ENCODE results near the gene TRPC5OS.

The TRPC5OS gene

GRCh38 chrX:111914398-111915090, 38.6 kb downstream of the TRPC5OS start:
- DNase-seq = peak; percentile 10

- no peak for DNase-seq
These were observed 41.6 kb downstream of the TRPC5OS start for GRCh38 chrX:111917591-111917990.

GRCh38 chrX:111928456-111928855, 52.5 kb downstream of the TRPC5OS start:
- DNase-seq = no peak
